T-helper 1 cell treated with Interleukin-12 subunit alpha and Interleukin-12 subunit beta and Interleukin-4 antibody, amounts not matched to agents 30 μg/mL and 1 μg/mL, for 36 hours (primary cell): ENCODE data around the gene GUCA2A.

Experiments used
- H3K27ac Mint-ChIP-seq: one replicate; pipeline ENCODE4 v1.8.0; 2021; ENCODE audit warnings: mild to moderate bottlenecking, mixed read lengths
- H3K27me3 Mint-ChIP-seq: one replicate; pipeline ENCODE4 v1.8.0; 2021; ENCODE audit warnings: low read depth, mixed read lengths
- H3K36me3 Mint-ChIP-seq: one replicate; pipeline ENCODE4 v1.8.0; 2021; ENCODE audit warnings: low read depth, mixed read lengths
- H3K4me1 Mint-ChIP-seq: one replicate; pipeline ENCODE4 v1.8.0; 2021; ENCODE audit warnings: low read depth, mixed read lengths
- H3K4me3 Mint-ChIP-seq: one replicate; pipeline ENCODE4 v1.8.0; 2021; ENCODE audit warnings: mild to moderate bottlenecking, moderate library complexity, mixed read lengths
- H3K9me3 Mint-ChIP-seq: one replicate; pipeline ENCODE4 v1.8.0; 2021; ENCODE audit warnings: mixed read lengths

GUCA2A gene

GRCh38 chr1:42152907-42153600 lies 11.5 kb downstream of the GUCA2A start, which contains the start of gene GUCA2B:
TSS of gene GUCA2B (plus strand) at chr1:42153410. CDS start at chr1:42153451, 41 bp downstream.
- H3K4me1 Mint-ChIP-seq, result peaks cover 6% of the 10 kb centered on the region
- H3K4me3 Mint-ChIP-seq, result no peak within 1 kb of the TSS
- no peak within 1 kb of the TSS for H3K27ac Mint-ChIP-seq
- peaks cover 3% of the 10 kb centered on the region for H3K27me3 Mint-ChIP-seq
- no peaks in the 10 kb centered on the region for H3K36me3 Mint-ChIP-seq
- no peaks in the 10 kb centered on the region for H3K9me3 Mint-ChIP-seq

- Mint-ChIP-seq H3K4me1 (no peaks in the 10 kb centered on the region), H3K27ac (no peak overlapping the region)
Observed at GRCh38 chr1:42152119-42152518, 12.4 kb downstream of the GUCA2A start.

GRCh38 chr1:42150651-42151050 lies 13.9 kb downstream of the GUCA2A start:
- Mint-ChIP-seq H3K27ac (no peak overlapping the region), H3K4me3 (no peak overlapping the region)

More at GRCh38 chr1:42152119-42152518, 12.4 kb downstream of the GUCA2A start:
- H3K36me3 Mint-ChIP-seq, result no peaks in the 10 kb centered on the region
- H3K4me3 Mint-ChIP-seq, result no peak overlapping the region
- no peaks in the 10 kb centered on the region for H3K9me3 Mint-ChIP-seq
- H3K27me3 Mint-ChIP-seq, result peaks cover 3% of the 10 kb centered on the region

GRCh38 chr1:42148166-42148565 lies 16.4 kb downstream of the GUCA2A start:
- no peak overlapping the region for H3K4me3 Mint-ChIP-seq

More at GRCh38 chr1:42150651-42151050, 13.9 kb downstream of the GUCA2A start:
- peaks cover 3% of the 10 kb centered on the region for H3K27me3 Mint-ChIP-seq
- no peaks in the 10 kb centered on the region for H3K36me3 Mint-ChIP-seq
- H3K4me1 Mint-ChIP-seq, result no peaks in the 10 kb centered on the region
- H3K9me3 Mint-ChIP-seq, result no peaks in the 10 kb centered on the region

GRCh38 chr1:42146626-42147320 lies 17.8 kb downstream of the GUCA2A start:
- Mint-ChIP-seq H3K36me3 (no peaks in the 10 kb centered on the region), H3K9me3 (no peaks in the 10 kb centered on the region), H3K4me1 (peaks cover 6% of the 10 kb centered on the region), H3K27me3 (peaks cover 3% of the 10 kb centered on the region), H3K4me3 (no peak overlapping the region), H3K27ac (no peak overlapping the region)

More at GRCh38 chr1:42148166-42148565, 16.4 kb downstream of the GUCA2A start:
- Mint-ChIP-seq H3K9me3 (no peaks in the 10 kb centered on the region), H3K27me3 (peaks cover 3% of the 10 kb centered on the region), H3K27ac (no peak overlapping the region), H3K4me1 (peaks cover 5% of the 10 kb centered on the region), H3K36me3 (no peaks in the 10 kb centered on the region)

- Mint-ChIP-seq H3K4me1 (peaks cover 6% of the 10 kb centered on the region), H3K36me3 (no peaks in the 10 kb centered on the region), H3K4me3 (no peak overlapping the region), H3K9me3 (no peaks in the 10 kb centered on the region), H3K27me3 (peaks cover 3% of the 10 kb centered on the region), H3K27ac (no peak overlapping the region)
Observed at GRCh38 chr1:42145764-42146625, 18.6 kb downstream of the GUCA2A start.

- H3K4me1 Mint-ChIP-seq, result peaks cover 6% of the 10 kb centered on the region
- H3K4me3 Mint-ChIP-seq, result no peak overlapping the region
- no peaks in the 10 kb centered on the region for H3K9me3 Mint-ChIP-seq
- H3K27ac Mint-ChIP-seq, result no peak overlapping the region
- H3K27me3 Mint-ChIP-seq, result peaks cover 3% of the 10 kb centered on the region
- H3K36me3 Mint-ChIP-seq, result no peaks in the 10 kb centered on the region
Observed at GRCh38 chr1:42145389-42145716, 19.2 kb downstream of the GUCA2A start.

GRCh38 chr1:42144711-42145388 lies 19.7 kb downstream of the GUCA2A start:
- Mint-ChIP-seq H3K36me3 (no peaks in the 10 kb centered on the region), H3K4me1 (peaks cover 6% of the 10 kb centered on the region), H3K4me3 (no peak overlapping the region), H3K27ac (no peak overlapping the region), H3K9me3 (no peaks in the 10 kb centered on the region), H3K27me3 (peaks cover 3% of the 10 kb centered on the region)

- Mint-ChIP-seq H3K36me3 (no peaks in the 10 kb centered on the region), H3K9me3 (no peaks in the 10 kb centered on the region)
Observed at GRCh38 chr1:42143896-42144710, 20.4 kb downstream of the GUCA2A start.

GRCh38 chr1:42142894-42143675 lies 21.5 kb downstream of the GUCA2A start:
- Mint-ChIP-seq H3K27ac (no peak overlapping the region), H3K4me1 (peaks cover 6% of the 10 kb centered on the region), H3K36me3 (no peaks in the 10 kb centered on the region), H3K27me3 (no peaks in the 10 kb centered on the region), H3K4me3 (no peak overlapping the region), H3K9me3 (no peaks in the 10 kb centered on the region)

More at GRCh38 chr1:42143896-42144710, 20.4 kb downstream of the GUCA2A start:
- Mint-ChIP-seq H3K4me3 (no peak overlapping the region), H3K27me3 (no peaks in the 10 kb centered on the region), H3K27ac (no peak overlapping the region), H3K4me1 (peaks cover 6% of the 10 kb centered on the region)

GRCh38 chr1:42141978-42142377 lies 22.6 kb downstream of the GUCA2A start:
- no peak overlapping the region for H3K4me3 Mint-ChIP-seq
- no peak overlapping the region for H3K27ac Mint-ChIP-seq
- peaks cover 6% of the 10 kb centered on the region for H3K4me1 Mint-ChIP-seq
- no peaks in the 10 kb centered on the region for H3K27me3 Mint-ChIP-seq
- no peaks in the 10 kb centered on the region for H3K9me3 Mint-ChIP-seq
- H3K36me3 Mint-ChIP-seq, result no peaks in the 10 kb centered on the region

GRCh38 chr1:42140191-42140590 lies 24.4 kb downstream of the GUCA2A start:
- Mint-ChIP-seq H3K27ac (no peak overlapping the region), H3K9me3 (no peaks in the 10 kb centered on the region), H3K36me3 (no peaks in the 10 kb centered on the region), H3K4me1 (peaks cover 6% of the 10 kb centered on the region), H3K4me3 (no peak overlapping the region), H3K27me3 (peaks cover 3% of the 10 kb centered on the region)

- Mint-ChIP-seq H3K36me3 (no peaks in the 10 kb centered on the region), H3K4me3 (no peak overlapping the region), H3K27me3 (peaks cover 7% of the 10 kb centered on the region), H3K27ac (no peak overlapping the region), H3K4me1 (peaks cover 6% of the 10 kb centered on the region), H3K9me3 (no peaks in the 10 kb centered on the region)
Observed at GRCh38 chr1:42139444-42139843, 25.1 kb downstream of the GUCA2A start.
